GM18526 (cell line): ENCODE results near the gene EXOSC2.

ENCODE experiments used
- POLR2A ChIP-seq: IDR thresholded peaks from 3 replicates; pipeline ENCODE4 v1.6.1; 2011; ENCODE audit not compliant: insufficient read length; ENCODE audit errors: extremely low read depth

EXOSC2 gene, protein sequence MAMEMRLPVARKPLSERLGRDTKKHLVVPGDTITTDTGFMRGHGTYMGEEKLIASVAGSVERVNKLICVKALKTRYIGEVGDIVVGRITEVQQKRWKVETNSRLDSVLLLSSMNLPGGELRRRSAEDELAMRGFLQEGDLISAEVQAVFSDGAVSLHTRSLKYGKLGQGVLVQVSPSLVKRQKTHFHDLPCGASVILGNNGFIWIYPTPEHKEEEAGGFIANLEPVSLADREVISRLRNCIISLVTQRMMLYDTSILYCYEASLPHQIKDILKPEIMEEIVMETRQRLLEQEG

DNA sequence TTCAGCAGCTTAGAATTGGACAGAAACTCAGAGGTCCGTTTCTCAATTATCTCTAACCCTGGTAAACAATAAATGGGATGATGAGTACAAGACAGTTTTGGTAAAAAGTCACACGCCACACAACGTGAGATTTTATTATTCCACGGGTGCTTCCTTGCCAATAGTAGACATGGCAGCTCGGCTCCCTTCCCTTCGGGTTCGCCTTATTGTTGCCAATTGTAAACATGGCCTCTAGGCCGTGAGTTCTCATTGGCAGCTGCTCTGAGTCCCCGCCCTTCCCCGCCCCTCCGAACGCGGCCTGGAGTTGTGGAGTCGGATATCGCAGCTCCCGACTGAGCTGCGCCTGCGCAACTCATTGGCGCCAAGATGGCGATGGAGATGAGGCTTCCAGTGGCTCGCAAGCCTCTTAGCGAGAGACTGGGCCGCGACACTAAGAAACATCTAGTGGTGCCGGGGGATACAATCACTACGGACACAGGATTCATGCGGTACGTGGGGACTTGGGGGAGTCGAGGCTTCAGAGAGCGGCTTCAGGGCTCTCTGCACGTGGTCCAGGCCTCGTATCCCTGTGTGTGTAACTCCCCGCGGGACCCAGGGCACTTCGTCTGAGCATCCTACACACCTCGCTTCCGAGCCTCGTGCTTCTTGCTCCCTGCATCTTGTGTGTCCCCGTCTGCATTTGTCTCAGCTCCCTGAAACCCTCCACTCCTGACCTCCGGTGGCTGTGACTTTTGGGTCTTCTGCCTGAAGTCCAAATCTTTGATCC is at the start of gene EXOSC2:
Gene EXOSC2, plus strand, starts transcription at position 355 of the 766 bp plus-strand sequence. Its CDS starts 12 bp downstream, at position 367.
- TF ChIP-seq POLR2A = peak; percentile 95

DNA sequence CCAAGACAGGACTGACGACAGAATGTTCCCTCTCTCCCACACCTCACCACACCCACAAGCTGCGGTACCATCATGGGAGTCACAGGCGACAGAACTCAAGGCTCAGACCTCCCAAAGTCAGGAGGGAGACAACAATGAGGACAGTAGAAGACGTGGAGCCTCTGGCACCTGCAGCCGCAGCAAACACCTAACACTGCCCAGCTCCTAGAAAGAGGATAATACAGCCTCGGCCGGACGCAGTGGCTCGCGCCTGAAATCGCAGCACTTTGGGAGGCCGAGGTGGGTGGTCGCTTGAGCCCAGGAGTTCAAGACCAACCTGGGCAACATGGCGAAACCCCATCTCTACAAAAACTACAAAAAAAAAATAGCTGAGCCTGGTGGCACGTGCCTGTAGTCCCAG is 42.4 kb upstream of the EXOSC2 start:
- no peak for TF ChIP-seq POLR2A

DNA sequence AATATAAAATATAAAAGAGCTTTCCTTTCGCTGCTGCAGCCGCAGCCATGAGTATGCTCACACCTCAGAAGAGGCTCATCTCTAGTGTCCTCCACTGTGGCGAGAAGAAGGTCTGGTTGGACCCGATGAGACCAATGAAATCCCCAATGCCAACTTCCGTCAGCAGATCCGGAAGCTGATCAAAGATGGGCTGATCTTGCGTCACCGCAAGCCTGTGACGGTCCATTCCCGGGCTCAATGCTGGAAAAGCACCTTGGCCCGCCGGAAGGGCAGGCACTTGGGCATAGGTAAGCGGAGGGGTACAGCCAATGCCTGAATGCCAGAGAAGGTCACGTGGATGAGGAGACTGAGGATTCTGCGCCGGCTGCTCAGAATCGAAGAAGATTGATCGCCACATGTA is 41.8 kb upstream of the EXOSC2 start:
- no peak for TF ChIP-seq POLR2A

DNA sequence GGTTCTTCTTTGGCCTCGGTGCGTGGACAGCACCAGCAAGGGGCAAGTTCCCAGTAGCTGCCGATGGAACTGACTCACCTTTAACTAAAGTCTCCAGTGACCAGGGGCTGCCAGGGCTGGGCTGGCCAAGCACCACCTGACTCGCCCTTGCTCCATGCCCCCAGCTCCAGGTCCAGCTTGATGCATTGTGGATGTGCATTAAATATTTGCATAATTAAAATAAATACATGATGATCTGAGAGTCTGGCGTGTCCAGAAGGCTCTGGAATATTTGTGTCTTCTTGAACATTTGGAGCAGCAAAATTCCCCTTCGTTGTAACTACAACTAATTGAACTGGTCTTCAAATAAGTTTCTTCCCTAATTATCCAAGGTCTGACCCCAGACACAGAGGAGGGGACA is 38.7 kb upstream of the EXOSC2 start:
- no peak for TF ChIP-seq POLR2A

DNA sequence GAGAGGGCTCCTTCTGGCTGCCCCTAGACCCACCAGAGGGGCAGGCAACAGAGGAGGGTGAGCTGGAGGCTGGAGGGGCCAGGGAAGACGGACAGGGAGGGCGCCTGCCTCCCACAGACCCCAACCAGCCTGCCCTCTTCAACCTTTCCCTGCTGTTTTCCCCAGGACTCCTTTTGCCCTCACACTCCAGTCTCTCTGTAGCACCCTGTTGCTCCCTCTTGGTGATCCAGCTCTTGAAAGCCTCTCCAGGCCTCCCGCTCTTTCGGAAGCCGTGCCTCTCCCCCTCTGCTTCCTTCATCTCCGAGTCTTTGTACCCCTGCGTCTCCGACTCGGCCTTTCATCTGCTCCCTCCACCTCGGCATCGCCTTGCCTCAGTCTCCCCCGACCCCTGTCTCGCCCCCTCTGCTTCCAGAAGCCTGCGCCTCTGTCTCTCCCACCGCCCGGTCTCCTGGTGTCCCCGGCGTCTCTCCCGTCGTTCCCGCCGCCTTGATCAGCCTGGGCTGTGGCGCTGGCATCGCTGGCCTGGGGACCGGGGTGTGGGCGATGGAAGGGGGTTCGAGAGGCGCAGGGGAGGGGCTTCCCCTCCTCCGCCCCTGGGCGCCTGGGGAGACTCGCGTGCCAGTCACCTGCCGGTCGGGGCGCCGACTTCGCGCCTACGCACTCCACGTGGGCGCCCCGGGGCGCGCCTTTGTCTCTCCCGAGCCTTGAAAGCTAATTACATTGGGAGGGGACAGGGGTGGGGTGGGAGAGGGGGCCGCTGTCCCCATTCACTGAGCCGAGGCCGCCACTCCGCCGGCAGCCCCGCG is 34.5 kb upstream of the EXOSC2 start:
- no peak for TF ChIP-seq POLR2A

DNA sequence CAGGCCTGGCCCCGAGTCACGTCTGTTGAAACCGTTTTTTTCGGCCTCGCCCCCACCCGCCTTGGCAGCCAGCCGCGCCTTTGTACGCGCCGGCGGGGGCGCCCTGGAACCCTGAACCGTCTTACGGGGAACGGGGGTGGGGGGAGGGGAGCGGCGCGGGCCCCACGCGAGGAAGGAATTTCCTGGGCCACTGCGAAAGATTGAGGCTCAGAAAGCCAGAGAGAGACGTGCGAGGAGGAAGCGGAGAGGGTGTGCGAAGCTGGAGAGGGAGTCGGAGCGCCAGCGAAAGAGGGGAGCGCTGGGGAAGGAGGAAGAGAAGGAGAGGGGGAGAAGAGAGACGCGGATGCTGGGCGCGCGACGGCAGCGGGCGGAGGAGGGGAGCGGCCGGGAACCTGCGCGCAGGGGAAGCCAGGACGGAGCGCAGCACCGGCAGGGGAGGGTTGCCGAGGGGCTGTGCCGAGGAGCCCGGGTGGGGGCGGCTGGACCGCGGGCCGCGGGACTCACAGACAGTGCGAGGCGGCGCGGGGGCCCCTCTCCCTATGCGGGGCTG is 33.8 kb upstream of the EXOSC2 start:
- no peak for TF ChIP-seq POLR2A

DNA sequence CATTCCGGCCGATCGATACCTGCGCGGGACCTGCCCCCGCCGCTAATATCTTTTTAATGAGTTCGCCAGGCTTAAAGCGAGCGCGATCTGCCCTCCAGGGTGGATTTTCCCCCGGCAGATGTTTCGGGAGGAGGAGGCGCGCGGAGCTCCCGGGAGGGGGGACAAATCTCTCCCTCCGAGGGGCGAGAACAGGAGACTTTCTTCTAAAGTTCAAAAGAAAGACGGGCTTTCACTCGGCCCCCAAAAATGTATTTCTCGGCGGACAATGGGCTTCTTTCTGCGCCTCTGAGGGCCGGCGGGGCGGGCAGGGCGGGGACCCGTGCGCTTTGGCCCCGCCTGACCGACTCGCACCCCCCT is 33.3 kb upstream of the EXOSC2 start:
- TF ChIP-seq POLR2A = no peak

DNA sequence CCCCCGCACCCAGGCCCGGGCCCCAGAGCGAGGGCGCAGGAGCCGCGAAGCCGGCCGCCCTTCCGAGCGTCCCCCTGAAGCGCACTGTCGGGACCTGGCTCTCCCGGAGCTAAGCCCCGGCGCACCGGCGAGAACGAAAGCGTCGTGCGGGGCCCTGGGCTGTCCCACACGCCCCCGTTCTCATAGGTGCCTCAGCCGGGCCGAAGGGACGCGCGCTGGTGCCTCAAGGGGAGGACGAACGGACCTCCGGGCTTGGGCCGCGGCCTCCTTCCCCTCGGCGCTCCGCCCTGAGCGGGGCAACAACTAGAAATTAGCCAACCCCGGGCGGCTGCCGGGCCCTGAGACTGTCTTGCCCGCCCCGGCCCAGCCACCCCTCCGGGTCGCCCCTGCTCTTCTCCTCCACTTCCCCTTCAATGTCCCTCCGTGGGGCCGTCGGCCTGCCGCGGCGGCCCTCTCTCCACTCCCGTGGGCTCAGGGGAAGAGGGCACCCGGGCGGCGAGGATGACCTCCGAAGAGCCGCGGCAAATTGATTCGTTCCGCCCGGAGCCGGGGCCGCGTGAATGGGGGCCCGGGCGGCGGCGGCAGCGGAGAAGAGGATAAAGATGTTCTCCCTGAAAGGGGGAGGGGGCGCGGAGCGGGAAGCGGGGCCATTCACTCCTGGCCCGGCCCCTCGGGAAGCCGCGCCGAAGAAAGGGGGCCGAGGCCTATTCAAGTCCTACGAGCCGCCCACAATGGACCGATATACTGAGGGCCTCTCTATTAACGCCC is 32.7 kb upstream of the EXOSC2 start:
- TF ChIP-seq POLR2A = no peak

DNA sequence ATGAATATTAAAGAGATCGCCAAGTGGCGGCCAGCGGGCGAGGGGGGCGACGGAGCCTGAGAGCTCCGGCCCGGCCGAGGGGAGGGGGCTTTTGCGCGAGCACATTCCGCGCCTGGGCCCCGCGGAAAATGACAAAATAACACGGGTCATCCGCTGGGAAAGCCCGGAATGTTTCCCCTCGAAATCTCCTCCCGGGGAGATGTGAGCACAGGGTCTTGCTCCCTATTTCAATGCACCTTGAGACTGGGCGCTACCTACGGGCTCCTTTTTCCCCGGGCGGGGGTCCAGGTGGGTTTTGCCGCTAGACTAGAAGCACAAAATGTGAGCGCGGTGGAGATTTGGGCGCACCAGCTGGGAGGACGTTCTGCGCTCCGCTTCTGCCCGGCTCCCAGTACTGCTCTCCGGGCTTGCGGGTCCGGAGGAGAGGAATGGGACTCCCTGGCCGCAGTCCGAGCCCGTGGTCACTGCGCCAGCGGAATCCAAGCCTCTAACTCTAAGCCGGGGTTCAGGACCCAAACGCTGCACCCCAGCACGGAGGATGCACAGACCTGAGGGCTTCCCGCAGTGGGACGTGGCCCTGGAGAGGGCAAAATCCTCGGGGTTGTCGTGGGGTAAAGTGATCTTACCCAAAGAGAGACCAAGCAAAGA is 32.0 kb upstream of the EXOSC2 start:
- no peak for TF ChIP-seq POLR2A

DNA sequence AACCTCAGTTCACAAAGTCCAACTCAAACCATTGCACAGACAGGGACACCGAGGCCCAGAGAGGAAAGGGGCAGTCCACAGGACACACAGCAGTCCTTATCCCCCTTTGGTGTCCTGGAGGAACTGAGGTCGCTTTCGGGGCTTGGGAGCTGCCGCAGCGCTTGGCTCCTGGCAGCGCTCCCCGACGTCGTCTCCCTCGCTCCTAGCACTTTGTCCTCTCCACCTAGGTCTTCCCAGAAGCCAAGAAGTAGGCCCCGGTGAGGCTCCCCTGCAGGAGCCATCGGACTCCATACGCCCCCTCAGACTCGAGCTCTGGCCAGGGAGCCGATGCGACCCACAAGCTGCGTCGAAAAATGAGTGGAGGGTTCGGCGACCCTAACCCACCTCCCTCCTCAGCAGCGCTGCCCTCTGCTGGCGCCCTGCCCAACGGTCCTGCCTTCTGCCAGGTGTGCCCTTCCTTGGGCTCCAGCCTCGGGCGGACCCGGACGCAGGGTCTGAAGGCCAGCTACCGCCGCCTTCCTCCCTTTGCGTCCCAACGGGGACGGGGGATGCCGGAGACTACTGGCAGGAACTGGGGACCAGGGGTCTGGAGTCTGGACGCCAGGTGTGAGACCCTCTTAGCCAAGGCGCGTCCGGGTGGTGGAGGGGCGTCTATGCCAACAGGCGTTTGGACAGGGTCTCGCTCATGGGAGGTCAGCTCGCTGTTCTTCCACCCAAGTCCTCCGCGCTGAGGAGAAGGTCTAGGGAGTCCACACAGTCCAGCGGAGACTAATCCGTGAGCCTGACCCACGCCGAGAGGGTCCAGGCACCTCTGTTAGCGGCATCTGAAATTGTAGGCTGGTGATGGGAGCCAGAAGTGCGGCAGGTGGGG is 31.2 kb upstream of the EXOSC2 start:
- no peak for TF ChIP-seq POLR2A

DNA sequence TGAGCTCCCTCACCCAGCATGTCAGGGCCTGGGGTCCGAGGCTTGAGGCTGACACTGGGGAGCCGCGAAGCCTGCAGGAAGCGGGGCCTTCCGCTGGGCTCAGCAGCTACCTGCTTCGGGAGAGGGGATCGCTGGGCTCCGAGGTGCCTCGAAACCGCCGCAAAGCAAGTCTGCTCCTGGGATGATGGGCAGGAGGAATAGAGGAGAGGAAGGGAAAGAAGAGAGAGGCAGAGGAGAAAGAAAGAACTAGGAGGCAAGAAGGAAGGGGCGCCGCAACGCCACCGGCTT is 30.7 kb upstream of the EXOSC2 start:
- no peak for TF ChIP-seq POLR2A

DNA sequence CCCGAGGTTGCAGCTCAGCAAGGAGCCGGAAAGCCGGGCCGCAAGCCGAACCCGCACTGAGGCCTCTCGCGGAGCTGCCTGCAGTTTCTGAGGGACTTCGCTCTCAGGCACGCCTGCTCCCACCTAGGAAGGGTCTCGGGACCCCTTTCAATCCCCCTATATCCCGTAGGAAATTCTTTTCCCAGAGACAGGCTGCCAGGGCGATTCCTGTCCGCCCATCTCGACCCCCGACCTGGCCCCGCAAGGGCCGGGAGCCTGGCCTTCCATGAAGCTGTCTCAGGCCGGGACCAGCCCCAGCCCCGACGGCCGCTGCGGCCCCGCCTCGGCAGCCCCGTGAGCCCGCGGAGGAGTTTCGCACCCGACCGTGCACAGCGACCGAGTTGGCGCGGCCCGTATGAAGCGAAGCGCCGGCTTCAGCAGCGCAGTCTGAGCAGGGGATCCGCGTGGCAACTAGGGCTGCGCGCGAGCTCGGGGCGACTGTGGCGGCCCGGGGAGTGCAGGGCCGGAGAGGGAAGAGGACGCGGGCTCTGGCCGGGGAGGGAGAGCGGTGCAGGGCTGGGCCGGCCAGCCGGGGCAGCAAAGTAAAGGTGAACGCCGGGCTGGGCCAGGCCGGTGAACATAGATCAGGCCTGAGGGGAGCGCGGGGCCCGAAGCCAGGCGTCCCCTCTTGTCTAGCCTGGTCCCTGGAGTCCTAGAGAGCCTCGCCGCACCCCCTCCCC is 30.2 kb upstream of the EXOSC2 start:
- TF ChIP-seq POLR2A = no peak

DNA sequence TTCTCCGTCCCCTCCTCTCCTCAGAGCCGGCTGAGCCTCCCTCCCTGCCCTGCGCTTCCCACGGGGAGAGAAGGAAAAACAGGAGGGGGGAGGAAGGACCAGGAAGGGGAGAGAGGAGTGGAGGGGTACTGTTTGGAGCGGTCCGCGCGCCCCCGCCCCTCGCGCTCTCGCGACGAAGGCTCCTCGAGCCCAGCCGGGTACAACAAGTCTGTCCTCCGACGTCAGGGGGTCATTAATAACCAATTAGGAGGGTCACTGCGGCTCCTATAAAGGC is 29.7 kb upstream of the EXOSC2 start:
- TF ChIP-seq POLR2A = no peak
